Vagina (tissue), 2 donors: ENCODE data around the gene DDC.
"Not testable (repeated sequence)": the region's sequence is repeated elsewhere in the genome, so short reads cannot be mapped to it uniquely, and the experiment has no call there.

Experiments used
- POLR2A ChIP-seq, 2 donors: fragments of 450-650 bp; IDR thresholded peaks; one replicate each; pipeline ENCODE4 v1.6.1; 2017; ENCODE audit warnings: antibody characterized with exemption in 2 of 2, mild to moderate bottlenecking in 2 of 2, moderate library complexity in 2 of 2
- POLR2AphosphoS5 ChIP-seq, 2 donors: sonication (generic); formaldehyde crosslinking; IDR thresholded peaks; one replicate each; pipeline ENCODE4 v1.9.0; 2017; ENCODE audit warnings: antibody characterized with exemption in 2 of 2, mild to moderate bottlenecking in 2 of 2, low read depth in 1 of 2; ENCODE audit not compliant: insufficient read depth in 1 of 2
- TF ChIP-seq, protein P1 (sequence below), 3 experiments: fragments of 450-650 bp in 2 of 3; fragments of 200-600 bp in 1 of 3; sonication (generic) in 1 of 3; IDR thresholded peaks; one replicate each; pipeline ENCODE4 v1.5.1; 2017 to 2019; ENCODE audit warnings: antibody characterized with exemption in 3 of 3, mild to moderate bottlenecking in 2 of 3, moderate library complexity in 2 of 3

GRCh38 chr7:50535291-50535711, 29.9 kb downstream of the DDC start:
- TF ChIP-seq, protein P1, sequence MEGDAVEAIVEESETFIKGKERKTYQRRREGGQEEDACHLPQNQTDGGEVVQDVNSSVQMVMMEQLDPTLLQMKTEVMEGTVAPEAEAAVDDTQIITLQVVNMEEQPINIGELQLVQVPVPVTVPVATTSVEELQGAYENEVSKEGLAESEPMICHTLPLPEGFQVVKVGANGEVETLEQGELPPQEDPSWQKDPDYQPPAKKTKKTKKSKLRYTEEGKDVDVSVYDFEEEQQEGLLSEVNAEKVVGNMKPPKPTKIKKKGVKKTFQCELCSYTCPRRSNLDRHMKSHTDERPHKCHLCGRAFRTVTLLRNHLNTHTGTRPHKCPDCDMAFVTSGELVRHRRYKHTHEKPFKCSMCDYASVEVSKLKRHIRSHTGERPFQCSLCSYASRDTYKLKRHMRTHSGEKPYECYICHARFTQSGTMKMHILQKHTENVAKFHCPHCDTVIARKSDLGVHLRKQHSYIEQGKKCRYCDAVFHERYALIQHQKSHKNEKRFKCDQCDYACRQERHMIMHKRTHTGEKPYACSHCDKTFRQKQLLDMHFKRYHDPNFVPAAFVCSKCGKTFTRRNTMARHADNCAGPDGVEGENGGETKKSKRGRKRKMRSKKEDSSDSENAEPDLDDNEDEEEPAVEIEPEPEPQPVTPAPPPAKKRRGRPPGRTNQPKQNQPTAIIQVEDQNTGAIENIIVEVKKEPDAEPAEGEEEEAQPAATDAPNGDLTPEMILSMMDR (IDR thresholded peaks at IDR 0.05): not testable (repeated sequence)
- not testable (repeated sequence) for TF ChIP-seq POLR2A (IDR thresholded peaks at IDR 0.05); POLR2AphosphoS5 (IDR thresholded peaks at IDR 0.05; ENCODE audit: insufficient read depth in 1 of 2, low read depth in 1 of 2)
